ENCODE measurements around the gene NFIA. TPM values are rescaled to one million over a fixed set of nuclear protein-coding genes. Genes with fewer than 3 reads are reported as not detected.

NFIA gene
- total RNA-seq, 4 donors from 2014 or later = 32.0 to 160 (median 32.9) TPM

GRCh38 chr1:61374156-61374555 is 291.8 kb downstream of the NFIA start:
- Histone ChIP-seq H3K36me3 (no peaks in the 10 kb centered on the region), H3K27me3 (no peaks in the 10 kb centered on the region), H3K4me1 (no peaks in the 10 kb centered on the region), H3K27ac (no peak overlapping the region), H3K4me3 (no peak overlapping the region), H3K9me3 (no peaks in the 10 kb centered on the region)
- no peak for DNase-seq
- TF ChIP-seq CTCF (IDR thresholded peaks at IDR 0.05) = no peak

- DNase-seq = no peak
- Histone ChIP-seq H3K36me3 (no peaks in the 10 kb centered on the region), H3K4me1 (no peaks in the 10 kb centered on the region), H3K9me3 (no peaks in the 10 kb centered on the region), H3K27me3 (no peaks in the 10 kb centered on the region), H3K4me3 (no peak overlapping the region), H3K27ac (no peak overlapping the region)
- no peak for TF ChIP-seq POLR2A (IDR thresholded peaks at IDR 0.05)
- TF ChIP-seq CTCF (IDR thresholded peaks at IDR 0.05) = no peak
These were observed 292.9 kb downstream of the NFIA start for GRCh38 chr1:61375082-61375880.

- H3K9me3 ChIP-seq = no peaks in the 10 kb centered on the region
- H3K4me1 ChIP-seq = no peaks in the 10 kb centered on the region
- H3K36me3 ChIP-seq = no peaks in the 10 kb centered on the region
- no peak overlapping the region for H3K27ac ChIP-seq
- no peak for DNase-seq
- no peak overlapping the region for H3K4me3 ChIP-seq
- TF ChIP-seq POLR2A (IDR thresholded peaks at IDR 0.05) (no peak), CTCF (IDR thresholded peaks at IDR 0.05) (no peak)
- no peaks in the 10 kb centered on the region for H3K27me3 ChIP-seq
These were observed 293.8 kb downstream of the NFIA start for GRCh38 chr1:61376151-61376550.

- Histone ChIP-seq H3K9me3 (no peaks in the 10 kb centered on the region), H3K4me1 (no peaks in the 10 kb centered on the region), H3K36me3 (no peaks in the 10 kb centered on the region), H3K27me3 (no peaks in the 10 kb centered on the region), H3K4me3 (no peak overlapping the region), H3K27ac (no peak overlapping the region)
- TF ChIP-seq POLR2A (IDR thresholded peaks at IDR 0.05) (no peak), CTCF (IDR thresholded peaks at IDR 0.05) (no peak)
- DNase-seq = no peak
These were observed 295.0 kb downstream of the NFIA start for GRCh38 chr1:61377242-61377958.

GRCh38 chr1:61378494-61379180 is 296.3 kb downstream of the NFIA start:
- Histone ChIP-seq H3K27me3 (no peaks in the 10 kb centered on the region), H3K4me1 (no peaks in the 10 kb centered on the region), H3K36me3 (peaks cover 0 to 7% (median 0%) of the 10 kb centered on the region in 3 donors), H3K4me3 (no peak overlapping the region), H3K9me3 (no peaks in the 10 kb centered on the region), H3K27ac (no peak overlapping the region)
- DNase-seq = no peak
- TF ChIP-seq POLR2A (IDR thresholded peaks at IDR 0.05) (no peak), CTCF (IDR thresholded peaks at IDR 0.05) (no peak)

All from Peyer's patch (tissue), 4 donors.